Fibroblast of mammary gland (primary cell): Measurements from ENCODE around the gene YIPF7.
A peak's percentile ranks its signal among the peaks of the same experiment; 100 is the strongest.

Source experiments
- DNase-seq: peaks from one replicate; pipeline ENCODE4 v3.0.0-alpha.2; 2010; ENCODE audit warnings: low read depth
- H3K4me3 ChIP-seq: 2 replicates; pipeline ENCODE4 v1.5.1; 2011; ENCODE audit warnings: low read depth, mild to moderate bottlenecking, low read length, moderate library complexity; ENCODE audit not compliant: control insufficient read depth
- CTCF ChIP-seq: conservative IDR thresholded peaks from 2 replicates; pipeline ENCODE4 v1.5.1; 2011; ENCODE audit warnings: low read depth, low read length, inconsistent platforms; ENCODE audit not compliant: control insufficient read depth, insufficient read depth

The YIPF7 gene

GRCh38 chr4:44675366-44675765 lies 23.9 kb upstream of the YIPF7 start:
- DNase-seq = no peak
- no peak for TF ChIP-seq CTCF
- H3K4me3 ChIP-seq = no peak overlapping the region

DNA sequence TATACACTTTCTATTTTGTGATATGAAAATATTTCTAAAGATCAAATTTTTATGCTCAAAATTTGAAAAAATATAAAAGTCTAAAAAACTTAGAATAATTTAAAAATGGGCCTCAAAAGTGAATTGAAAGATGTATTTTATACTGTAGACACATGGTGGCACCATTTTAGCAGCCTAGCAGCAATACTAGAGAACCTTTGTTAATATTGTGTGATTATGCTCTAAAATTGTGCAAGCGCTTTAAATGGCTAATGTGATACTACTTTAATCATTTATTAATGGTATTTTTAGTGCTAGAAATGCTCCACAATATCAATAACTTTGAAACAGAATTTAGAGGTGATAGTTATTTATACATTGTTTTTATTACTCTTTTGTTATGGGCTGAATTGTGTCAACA lies 23.0 kb upstream of the YIPF7 start:
- peak; percentile 2 for TF ChIP-seq CTCF
- DNase-seq = no peak
- H3K4me3 ChIP-seq = no peak overlapping the region

DNA sequence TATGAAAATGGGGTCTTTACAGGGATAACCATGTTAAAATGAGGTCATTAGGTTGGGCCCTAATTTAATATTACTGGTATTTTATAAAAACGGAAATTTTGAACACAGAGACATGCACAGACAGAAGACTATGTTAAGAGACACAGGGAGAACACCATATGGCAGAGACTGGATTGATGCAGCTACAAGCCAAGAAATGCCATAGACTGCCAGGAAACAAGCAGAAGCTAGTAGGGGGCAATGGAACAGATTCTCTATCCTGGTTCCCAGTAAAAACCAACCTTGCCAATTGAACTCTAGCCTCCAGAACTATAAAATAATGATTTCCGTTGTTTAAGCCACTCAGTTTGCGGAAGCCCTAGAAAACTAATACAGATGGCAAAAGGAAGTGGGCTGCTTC lies 20.2 kb upstream of the YIPF7 start:
- no peak for TF ChIP-seq CTCF
- H3K4me3 ChIP-seq = no peak overlapping the region
- DNase-seq = no peak

DNA sequence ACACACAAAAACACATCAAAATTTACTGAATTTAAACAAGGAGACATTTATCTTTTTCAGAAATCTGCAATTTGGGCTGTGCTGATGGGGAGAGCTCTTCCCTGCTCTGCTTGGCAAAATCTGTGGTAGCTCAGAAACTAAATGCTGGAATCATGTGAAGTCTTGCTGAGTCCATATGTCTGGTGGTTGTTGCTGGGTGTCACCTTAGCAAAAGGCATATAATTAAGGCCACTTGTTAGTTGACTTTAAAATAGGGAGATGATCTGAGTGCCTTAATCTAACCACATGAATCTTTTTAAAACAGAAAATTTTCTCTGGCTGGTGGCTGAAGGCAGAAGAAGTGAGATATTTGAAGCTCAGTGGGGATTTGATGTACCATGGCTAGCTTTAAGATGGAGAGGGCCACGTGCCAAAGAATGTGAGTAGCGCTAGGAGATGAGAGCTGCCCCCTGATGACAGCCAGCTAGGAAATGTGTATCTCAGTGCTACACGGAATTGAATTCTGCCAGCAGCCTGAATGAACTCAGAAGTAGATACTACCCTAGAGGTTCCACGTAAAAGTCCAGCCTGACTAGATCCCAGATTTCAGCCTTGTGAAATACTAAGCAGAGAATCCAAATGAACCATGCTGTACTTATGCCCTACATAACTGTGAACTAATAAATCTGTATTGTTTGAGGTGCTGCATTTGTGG lies 19.2 kb upstream of the YIPF7 start:
- no peak overlapping the region for H3K4me3 ChIP-seq
- no peak for DNase-seq
- no peak for TF ChIP-seq CTCF

- TF ChIP-seq CTCF = no peak
- H3K4me3 ChIP-seq = no peak overlapping the region
- peak; percentile 4 for DNase-seq
Measured at GRCh38 chr4:44668526-44668925, 17.1 kb upstream of the YIPF7 start.

- no peak for DNase-seq
- TF ChIP-seq CTCF = no peak
- H3K4me3 ChIP-seq = no peak overlapping the region
Measured at GRCh38 chr4:44663539-44664263, 12.3 kb upstream of the YIPF7 start.
